GM21619 (cell line): ENCODE measurements around the gene MXRA8.

Source experiments
- ATAC-seq: cut with Tn5 transposase; IDR thresholded peaks from one replicate; pipeline ENCODE4 v1.9.1; 2021; ENCODE audit not compliant: unreplicated experiment

The MXRA8 gene

DNA sequence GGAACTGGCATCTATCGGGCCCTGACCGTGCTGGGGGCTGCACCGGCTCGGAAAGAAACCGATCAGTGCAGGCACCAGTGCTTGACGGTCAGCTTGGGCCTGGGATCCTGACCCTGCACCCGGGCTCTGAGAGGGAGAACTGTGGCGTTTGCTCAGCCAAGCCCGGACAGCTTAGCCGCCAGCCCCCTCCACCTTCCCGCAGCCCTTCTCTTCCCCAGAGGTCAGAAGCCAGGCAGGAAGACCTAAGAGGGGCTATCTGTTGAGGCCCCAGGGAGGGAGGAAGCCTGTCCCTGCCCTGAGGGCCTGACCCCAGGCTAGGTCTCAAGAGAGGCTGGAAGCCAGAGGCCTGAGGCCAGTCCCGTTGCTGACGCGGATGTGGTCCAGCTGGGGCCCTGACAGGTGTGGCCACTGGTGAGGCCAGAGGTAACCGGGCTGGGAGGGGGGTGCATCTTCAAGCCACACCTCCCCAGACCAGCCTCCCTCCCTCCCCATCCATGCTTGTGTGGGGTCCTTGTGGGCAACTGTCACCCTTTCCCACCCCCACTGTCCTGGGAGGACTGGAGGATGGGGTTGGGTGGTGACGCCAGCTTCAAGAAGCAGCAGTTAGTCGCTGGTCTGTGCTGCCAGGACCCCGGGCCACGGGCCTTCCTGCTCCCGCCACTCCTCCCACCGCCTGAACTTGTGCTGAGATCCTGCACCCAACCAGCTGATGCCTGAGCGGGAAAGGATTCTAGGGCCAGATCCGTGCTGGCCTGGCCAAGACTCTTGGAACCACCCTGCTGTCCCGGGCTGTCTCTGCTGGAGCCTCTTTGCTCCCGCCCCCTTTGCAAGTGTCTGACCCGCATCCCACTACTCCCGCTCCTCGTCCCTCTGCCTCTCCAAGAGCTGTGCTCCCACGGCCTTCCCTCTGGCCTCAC, 6.6 kb downstream of the MXRA8 start:
- no peak for ATAC-seq

DNA sequence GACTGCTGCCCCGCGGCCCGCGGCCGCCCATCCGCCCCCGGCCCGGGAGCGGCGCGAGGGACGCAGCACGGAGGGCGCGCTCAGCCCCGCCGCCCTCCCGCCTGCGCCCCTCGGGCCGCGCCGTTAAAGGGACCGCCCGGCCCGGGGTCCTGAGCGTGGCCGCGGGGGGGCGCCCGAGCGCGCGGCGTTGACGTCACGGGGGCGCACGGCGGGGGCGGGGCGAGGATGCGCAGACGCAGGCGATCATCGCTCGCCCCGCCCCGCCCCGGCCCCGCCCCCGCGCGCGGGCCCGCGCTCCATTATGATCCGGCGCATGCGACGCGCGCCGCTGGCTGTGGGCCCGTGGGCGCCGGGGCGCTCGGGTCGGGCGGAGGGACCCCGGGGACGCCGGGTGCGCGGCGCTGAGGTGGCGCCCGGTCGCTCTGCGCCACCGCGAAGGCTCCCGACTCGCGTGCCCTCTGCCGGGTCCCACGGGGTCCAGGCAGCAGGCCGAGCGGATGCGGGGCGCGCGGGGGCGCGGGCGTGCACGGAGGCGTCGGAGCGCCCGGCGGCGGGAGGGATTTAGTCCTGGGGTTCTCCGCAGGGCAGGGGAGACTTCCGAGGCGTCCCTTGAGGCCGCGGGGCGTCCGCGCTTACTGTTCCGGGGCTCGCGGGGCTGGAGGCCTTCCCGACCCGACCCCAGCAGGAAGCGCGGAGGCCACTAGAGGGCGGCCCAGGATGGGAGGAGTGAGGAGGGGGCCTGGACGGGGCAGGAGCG, 8.9 kb downstream of the MXRA8 start, which contains the start of gene DVL1:
Gene DVL1, minus strand, starts transcription at position 163 of the 757 bp plus-strand sequence. CDS start 353 bp downstream, outside the sequence.
- ATAC-seq: peak; percentile 36

DNA sequence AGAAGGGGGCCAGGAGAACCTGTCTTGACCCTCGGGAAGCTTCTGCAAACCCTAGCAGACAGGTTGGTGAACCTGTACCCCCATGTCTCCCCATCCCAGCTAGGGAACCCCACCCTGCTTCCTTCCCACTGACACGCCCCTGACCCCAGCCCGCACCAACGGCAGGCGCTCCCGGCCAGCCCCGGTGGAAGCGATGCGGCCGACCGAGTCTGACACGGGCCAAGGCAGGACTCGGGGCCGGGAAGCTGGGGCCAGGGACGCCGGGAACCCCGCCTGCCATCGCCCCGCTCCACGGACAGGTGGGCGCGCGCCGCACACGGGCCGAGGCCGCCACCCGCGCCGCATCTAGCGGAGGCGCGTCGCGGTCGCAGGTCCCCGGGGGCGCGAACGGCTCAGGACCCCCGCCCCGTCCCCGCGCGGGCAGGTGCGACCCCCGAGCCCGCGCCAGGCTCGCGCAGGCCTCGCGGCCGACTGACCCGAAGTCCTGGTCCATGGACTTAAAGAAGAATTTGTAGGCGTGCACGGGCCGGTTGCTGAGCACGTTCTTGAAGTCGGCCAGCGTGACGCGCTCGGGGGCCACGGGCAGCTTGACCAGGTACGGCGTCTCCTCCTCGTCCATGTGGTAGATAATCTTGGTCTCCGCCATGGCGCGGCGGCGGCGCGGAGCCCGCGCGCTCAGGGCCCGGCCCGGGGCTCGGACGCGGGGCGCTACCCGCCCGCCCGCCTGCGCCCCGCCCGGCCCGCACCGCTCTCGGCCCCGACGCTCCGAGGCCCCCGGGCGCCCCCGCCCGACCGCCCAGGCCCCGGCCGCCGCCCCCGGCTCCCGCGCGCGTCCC, 9.7 kb downstream of the MXRA8 start:
- ATAC-seq: peak; percentile 23

DNA sequence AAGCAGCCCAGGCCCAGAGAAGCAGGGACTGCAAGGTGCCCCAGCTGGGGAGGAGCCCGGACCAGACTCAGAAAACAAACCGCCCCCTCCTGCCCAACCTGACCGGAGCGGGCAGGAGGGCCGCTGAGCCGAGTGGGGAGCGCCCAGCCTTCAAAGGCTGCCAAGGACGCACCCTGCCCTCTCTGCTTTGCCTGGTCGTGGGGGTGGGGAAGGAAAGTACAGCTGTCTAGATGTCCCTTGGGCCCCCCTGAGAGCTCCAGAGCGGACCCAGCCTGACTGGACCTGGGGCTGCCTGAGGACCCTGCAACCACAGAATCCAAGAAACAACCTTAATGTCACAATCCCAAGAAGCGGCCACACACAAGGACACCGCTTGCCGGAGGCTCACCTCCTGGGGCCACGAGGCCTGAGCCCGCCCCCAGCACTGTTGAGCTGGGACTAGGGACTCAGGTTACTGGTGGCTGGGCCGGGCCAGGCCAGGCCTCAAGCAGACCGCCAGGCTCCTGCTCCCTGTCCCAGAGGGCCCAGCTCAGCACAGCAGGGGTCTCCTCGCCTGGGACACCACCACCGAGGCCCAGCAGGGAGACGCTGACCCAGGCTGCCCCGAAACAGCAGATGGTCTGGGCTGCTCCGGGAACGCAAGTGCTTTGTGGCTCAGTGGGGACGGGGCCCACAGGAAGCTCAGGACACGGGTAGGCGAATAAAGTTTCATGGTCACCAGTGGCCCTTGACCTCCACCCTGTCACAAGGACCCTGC, 10.5 kb downstream of the MXRA8 start:
- ATAC-seq: no peak

DNA sequence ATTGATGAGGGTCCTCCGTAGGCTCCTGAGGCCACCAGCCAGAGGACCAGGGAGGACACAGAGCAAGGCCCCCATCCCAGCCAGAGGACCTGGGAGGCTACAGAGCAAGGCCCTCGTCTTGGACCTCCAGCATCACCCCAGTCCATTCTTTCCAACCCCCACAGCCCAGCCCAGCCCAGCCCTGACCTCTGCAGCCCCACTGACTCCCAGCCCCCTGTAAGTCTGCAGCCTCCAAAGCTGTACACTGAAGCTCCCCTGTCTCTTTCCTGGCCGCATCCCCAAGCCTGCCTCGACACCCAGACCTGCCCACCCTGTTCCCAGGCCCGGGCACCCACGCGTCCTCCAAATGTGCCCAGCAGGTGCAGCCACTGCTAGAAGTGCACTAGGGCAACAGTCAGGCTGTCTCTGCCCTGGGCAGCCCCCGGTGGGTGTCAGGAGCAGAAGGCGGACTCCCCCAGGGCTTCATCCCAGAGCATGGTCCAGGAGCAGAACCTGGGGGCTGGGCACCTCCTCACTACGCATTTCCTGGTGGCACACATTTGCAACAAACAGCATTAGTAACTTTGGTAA, 11.2 kb downstream of the MXRA8 start:
- no peak for ATAC-seq

DNA sequence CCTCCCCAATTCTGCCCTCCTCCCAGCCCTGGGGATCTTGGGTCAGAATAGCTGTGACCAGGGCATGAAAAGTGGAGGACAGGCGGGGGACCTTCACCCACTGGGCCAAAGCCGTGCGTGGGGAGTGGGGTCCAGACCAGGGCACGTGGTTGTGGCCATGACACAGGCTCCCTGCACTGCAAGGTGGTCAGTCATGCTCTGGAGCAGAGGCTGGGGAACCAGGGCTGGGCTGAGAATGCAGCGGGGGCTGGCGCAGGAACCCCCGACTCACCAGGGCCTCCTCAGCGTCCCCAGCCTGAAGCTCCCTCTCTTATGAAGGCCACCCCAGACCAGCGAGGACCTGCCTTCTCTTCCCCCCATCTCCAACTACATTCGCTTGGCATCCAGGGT, 11.9 kb downstream of the MXRA8 start:
- ATAC-seq: no peak

DNA sequence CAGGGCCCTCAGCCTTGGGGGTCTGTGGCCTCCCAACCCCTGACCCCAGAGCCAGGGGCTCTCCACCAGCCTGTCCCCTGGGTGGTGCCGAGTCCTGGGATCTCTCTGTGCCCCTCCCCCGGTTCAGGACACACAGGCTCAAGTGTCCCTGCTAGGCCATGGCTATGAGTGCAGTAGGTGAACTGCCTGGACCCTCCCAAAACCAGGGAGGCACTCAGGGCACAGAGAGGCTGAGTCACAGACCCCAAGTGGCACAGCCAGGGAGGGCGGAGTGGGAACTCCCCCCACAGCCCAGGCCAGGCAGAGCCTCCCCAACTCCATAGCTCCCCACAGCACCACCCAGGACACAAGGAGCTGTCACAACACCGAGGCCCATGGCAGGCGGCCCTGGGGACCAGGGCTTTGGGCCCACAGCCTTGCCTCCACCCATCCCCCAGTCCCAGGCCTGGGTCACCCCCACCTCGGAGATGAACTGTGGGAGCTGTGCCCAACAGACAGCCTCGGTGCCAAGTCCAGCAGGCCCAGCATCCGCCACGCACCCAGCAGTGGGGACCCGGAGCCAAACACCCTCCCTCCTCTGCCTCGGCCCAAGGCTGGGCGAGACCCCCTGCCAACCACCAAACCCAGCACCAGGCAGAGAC, 12.4 kb downstream of the MXRA8 start:
- ATAC-seq: no peak

DNA sequence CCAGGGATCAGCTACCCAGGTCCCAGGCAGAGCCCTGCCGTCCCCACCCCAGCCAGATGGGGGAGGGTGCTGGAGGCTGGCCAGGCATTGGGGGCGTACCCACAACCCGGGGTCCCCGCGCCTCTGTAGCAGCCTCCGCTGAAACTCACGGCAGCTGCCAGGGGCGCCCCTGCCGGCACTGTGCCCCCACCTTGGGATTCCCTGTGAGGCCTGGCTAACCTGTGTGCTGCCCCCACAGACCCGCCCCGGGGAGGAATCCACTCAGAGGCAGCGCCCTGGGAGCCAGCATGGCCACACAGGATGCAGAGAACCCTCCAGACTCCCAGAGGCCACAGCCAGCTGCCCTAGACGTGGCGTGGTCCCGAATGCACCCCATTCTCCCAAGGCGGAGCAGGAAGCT, 13.0 kb downstream of the MXRA8 start:
- ATAC-seq: no peak

DNA sequence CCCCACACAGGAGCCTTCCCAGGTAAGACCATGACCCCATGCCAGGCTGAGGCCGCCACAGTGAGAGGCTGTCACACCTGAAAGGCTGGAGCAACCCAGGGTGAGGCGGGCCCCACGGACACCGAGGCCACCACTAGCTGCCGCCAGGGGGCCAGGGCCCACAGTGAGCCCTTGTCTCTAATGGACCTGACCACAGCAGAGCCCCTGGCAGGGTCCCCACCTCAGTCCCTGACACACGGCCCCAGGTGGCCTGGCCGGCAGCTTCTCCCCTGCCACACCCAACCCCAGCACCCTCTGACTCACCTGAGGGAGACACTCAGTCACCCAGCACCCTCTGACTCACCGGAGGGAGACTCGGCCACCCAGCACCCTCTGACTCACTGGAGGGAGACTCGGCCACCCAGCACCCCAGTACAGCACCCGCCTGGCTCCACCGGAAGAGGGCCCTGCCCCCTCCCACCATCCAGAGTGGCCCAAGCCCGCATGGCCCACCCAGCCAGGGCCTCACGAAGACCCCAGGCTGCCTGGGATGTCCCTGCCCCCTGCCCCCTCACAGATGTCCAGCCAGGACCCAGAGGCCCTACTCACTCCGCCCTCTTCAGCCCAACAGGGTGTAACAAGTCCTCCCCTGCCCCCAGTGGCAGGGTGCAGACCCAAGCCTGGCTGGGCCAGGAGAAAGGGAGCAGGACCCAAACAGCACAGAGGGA, 13.5 kb downstream of the MXRA8 start:
- ATAC-seq: no peak

DNA sequence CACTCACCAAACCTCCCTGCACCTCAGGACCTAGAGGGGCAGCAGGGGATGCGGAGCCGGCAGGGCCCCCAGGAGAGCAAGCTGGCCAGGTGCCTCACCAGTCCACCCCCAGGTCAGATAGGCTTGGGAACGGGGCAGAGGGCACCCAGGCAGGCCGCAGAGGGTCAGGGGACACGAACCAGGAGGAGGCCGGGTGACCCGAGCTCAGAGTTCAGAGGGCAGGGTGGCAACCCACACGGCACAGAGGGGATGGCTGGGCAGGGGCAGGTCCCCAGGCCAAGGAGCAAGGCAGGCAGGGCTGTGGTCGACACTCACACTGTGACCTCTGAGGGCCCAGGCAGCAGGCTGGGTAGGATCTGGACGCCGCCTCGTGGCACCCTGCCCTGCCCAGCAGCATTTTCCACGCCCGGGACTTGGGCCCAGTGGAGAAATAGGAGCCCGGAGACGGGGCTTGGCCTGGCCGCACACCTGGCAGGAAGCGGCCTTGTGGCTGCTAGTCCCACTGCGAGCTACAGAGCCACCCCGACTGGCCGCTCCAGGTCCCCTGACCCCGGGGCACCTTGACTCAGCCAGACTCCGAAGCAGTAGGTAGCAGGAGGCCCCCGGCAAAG, 14.4 kb downstream of the MXRA8 start:
- ATAC-seq: no peak

DNA sequence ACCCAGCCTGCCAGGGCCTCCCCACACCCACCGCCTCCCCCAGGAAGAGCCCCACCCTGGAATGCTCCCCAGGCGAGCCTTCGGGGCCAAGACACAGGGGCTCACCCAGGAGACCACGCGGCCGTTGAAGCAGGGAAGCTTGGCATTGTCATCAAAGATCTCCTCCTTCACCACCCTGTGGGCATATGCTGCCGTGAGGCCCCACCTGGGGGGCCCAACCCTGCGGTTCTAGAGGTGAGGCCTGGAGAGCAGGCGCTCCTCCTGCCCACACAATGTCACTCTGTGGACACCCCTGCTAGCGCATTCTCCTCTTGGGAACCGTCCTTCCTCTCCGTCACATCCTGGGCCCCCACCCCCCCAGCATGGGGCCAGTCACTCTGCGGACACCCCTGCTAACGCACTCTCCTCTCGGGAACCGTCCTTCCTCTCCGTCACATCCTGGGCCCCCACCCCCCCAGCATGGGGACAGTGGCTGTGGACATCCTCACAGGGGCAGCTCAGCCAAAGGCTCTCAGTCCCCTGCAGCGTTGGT, 15.7 kb downstream of the MXRA8 start:
- ATAC-seq: no peak

DNA sequence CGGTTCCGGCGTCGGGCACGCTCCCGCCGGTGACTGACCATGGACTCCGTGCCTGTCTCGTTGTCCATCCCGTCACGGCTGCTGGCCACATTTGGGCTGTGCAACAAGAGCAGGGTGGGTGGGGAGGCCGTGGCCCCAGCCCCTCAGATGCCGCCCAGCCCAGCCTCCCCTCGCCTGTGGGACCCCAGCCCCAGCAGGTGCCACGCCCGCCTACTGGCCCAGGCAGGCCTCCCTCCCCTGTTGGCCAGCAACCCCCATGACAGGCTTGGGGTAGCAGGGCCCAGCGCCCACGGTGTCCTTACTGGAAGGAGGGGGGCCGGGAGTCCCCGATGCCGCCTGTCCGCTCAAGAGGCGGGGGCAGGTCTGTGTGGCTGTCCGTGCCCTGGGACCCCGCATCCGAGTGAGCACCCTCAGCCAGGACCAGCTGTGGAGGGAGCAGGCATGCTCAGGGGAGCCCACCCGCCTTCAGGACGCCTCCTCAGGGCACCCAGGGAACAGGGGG, 16.2 kb downstream of the MXRA8 start:
- no peak for ATAC-seq

DNA sequence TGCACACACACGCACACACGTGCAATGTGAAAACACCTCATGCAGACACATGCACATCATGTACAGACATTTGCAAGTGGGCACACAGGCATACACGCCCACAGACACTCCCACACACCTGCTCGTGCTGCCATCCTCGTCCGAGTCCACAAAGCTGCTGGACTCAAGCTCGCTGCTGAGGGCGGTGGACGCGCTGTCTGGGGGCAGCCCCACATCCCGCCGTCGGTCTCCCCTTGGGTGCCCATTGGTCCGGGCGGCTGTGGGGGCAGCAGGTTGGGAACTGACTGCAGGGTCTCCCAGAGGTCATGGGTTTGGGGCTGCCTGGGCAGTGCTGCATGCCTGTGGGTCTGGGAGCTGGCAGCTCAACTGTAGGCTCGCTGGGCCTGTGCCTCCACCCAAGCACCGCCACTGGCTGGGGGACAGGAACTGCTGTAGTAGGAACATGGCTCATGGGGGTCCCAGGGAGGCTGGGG, 16.8 kb downstream of the MXRA8 start:
- ATAC-seq: no peak

DNA sequence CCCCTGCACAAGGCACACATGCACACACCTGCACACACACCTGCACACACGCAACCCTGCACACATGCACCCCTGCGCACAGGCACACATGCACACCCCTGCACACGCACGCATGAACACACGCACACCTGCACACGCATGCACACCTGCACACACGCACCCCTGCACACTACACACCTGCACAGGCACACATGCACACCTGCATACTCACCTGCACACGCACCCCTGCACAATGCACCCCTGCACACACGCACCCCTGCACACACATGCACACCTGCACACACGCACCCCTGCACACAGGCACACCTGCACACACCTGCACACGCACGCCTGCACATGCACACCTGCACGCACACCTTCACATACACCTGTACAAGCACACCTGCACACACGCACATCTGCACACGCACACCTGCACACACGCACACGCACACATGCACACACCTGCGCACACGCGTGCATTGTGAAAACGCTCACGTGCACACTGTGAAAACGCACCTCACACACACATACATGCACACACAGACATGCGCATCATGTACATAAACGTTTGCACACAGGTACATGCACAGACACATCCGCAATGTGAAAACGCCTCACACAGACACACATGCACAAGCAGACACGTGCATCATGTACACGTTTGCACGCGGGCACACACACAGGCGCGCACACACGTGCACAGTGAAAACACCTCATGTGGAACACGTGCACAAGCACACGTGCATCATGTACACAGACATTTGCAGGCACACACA, 17.4 kb downstream of the MXRA8 start:
- ATAC-seq: no peak

DNA sequence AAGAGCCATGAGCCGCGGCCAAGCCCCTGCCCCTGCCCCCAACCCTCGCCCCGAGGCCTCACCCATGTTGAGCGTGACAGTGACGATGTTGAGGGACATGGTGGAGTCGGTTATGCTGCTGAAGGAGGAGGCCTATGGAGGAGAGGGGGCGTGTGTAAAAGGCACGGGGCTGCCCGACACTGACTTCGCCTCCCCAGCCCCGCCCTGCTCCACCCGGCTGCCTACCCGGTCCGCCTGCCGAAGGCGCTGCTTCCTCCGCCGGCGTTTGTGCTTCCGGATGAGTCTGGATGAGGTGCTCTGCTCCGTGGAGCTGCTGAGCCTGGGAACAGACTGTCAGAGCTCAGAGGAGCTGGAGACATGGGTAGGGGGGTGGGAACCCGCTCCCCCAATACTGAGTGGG, 18.2 kb downstream of the MXRA8 start:
- ATAC-seq: no peak

DNA sequence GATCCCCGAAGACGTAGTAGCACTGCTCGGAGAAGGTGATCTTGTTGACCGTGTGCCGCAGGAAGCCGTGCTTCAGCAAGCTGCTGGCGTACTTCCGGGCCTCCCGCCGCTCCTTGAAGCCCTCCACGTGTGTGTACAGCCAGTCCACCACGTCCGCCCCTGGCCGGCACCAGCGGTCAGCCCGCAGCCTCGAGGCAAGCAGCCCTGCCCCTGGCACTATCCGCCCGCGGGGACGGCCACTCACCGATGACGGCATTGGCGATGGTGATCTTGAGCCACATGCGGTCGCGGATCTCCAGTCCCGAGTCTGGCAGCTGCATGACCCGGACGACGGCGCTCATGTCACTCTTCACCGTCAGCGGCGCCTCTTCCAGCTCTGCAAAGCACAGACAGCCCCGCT, 20.1 kb downstream of the MXRA8 start:
- no peak for ATAC-seq

DNA sequence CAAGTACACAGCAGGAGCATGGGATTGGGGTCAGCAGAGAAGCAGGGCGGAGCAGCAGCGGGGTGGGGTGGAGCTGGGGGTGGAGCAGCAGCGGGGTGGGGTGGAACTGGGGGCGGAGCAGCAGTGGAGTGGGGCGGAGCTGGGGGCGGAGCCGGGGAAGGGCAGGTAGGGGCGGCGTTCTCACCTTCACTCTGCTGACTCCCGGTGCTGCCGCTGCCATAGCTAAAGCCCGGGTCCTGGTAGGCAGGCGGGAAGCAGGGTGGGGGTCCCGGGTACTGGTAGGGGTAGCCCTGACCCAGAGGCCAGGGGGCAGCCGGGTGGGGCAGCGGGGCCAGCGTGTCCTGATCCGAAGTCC, 20.6 kb downstream of the MXRA8 start:
- ATAC-seq: no peak
